DND-41 (cell line): ENCODE data around the gene C10orf88.

Experiments used
- CTCF ChIP-seq: IDR thresholded peaks from 2 replicates; pipeline ENCODE4 v1.5.1; 2012; ENCODE audit warnings: borderline replicate concordance, low read length, moderate library complexity, mild to moderate bottlenecking; ENCODE audit not compliant: poor library complexity, severe bottlenecking; ENCODE audit errors: extremely low read depth
- EZH2 ChIP-seq: IDR thresholded peaks from 3 replicates; pipeline ENCODE4 v1.6.1; 2012; ENCODE audit warnings: borderline replicate concordance, low read depth, mild to moderate bottlenecking, moderate library complexity, low read length, inconsistent platforms; ENCODE audit not compliant: severe bottlenecking

GRCh38 chr10:122953902-122954730 lies at the start of gene C10orf88:
- TF ChIP-seq CTCF (no peak), EZH2 (no peak)
